HG02678 (cell line): ENCODE data around the gene GLT1D1.
A peak's percentile ranks its signal among the peaks of the same experiment; 100 is the strongest.

Experiments used
- ATAC-seq: cut with Tn5 transposase; IDR thresholded peaks from one replicate; pipeline ENCODE4 v1.9.1; 2021; ENCODE audit warnings: mild to moderate bottlenecking, moderate library complexity; ENCODE audit not compliant: unreplicated experiment

The GLT1D1 gene

GRCh38 chr12:128853600-128854197, 421 bp downstream of the GLT1D1 start:
- peak; percentile 57 for ATAC-seq

- no peak for ATAC-seq
These were observed 2.9 kb downstream of the GLT1D1 start for GRCh38 chr12:128856035-128856790.

GRCh38 chr12:128856791-128857078, 3.5 kb downstream of the GLT1D1 start:
- no peak for ATAC-seq

- no peak for ATAC-seq
These were observed 4.0 kb downstream of the GLT1D1 start for GRCh38 chr12:128857133-128857763.

- no peak for ATAC-seq
These were observed 6.0 kb downstream of the GLT1D1 start for GRCh38 chr12:128859311-128859710.

- no peak for ATAC-seq
These were observed 8.1 kb downstream of the GLT1D1 start for GRCh38 chr12:128861226-128862016.

- no peak for ATAC-seq
These were observed 10.7 kb downstream of the GLT1D1 start for GRCh38 chr12:128863957-128864356.

- ATAC-seq: no peak
These were observed 11.4 kb downstream of the GLT1D1 start for GRCh38 chr12:128864516-128865186.

GRCh38 chr12:128867466-128867865, 14.2 kb downstream of the GLT1D1 start:
- ATAC-seq: no peak

- no peak for ATAC-seq
These were observed 18.2 kb downstream of the GLT1D1 start for GRCh38 chr12:128871516-128871892.

- no peak for ATAC-seq
These were observed 19.0 kb downstream of the GLT1D1 start for GRCh38 chr12:128872303-128872702.

- ATAC-seq: no peak
These were observed 23.3 kb downstream of the GLT1D1 start for GRCh38 chr12:128876559-128876958.

- ATAC-seq: no peak
These were observed 26.9 kb downstream of the GLT1D1 start for GRCh38 chr12:128879898-128880764.

- ATAC-seq: no peak
These were observed 38.6 kb downstream of the GLT1D1 start for GRCh38 chr12:128891856-128892255.

GRCh38 chr12:128903236-128903635, 50.0 kb downstream of the GLT1D1 start:
- ATAC-seq: no peak

GRCh38 chr12:128905003-128905544, 51.8 kb downstream of the GLT1D1 start:
- ATAC-seq: no peak

- no peak for ATAC-seq
These were observed 53.3 kb downstream of the GLT1D1 start for GRCh38 chr12:128906485-128907137.

- no peak for ATAC-seq
These were observed 55.0 kb downstream of the GLT1D1 start for GRCh38 chr12:128908254-128908653.

GRCh38 chr12:128909653-128910052, 56.4 kb downstream of the GLT1D1 start:
- ATAC-seq: no peak
